K562 (cell line): ENCODE data around the gene IPO7. TPM values are rescaled to one million over a fixed set of nuclear protein-coding genes. Genes with fewer than 3 reads are reported as not detected.

Experiments
- BRD9 ChIP-seq: fragments of 450-650 bp; IDR thresholded peaks from 2 replicates; pipeline ENCODE4 v1.6.1; 2018; ENCODE audit warnings: low read depth; ENCODE audit not compliant: partially characterized antibody
- EP400 ChIP-seq: fragments of 450-650 bp; IDR thresholded peaks from 2 replicates; pipeline ENCODE4 v1.6.1; 2017; ENCODE audit warnings: antibody characterized with exemption, mild to moderate bottlenecking, moderate library complexity
- MAFF ChIP-seq: IDR thresholded peaks from 2 replicates; pipeline ENCODE4 v1.6.1; 2012; ENCODE audit warnings: low read length, improper control_type of control experiment
- MAFG ChIP-seq: fragments of 450-650 bp; conservative IDR thresholded peaks from 2 replicates; pipeline ENCODE4 v1.6.1; 2016; ENCODE audit warnings: missing genetic modification characterization, missing compliant biosample characterization
- MYNN ChIP-seq, 2 experiments: sonication (generic); formaldehyde crosslinking in 1 of 2; IDR thresholded peaks; 2 replicates each; pipeline versions ENCODE4 v1.5.0 to v1.6.1; 2016 to 2020; ENCODE audit warnings: antibody characterized with exemption in 1 of 2, missing genetic modification reagents in 1 of 2
- NFE2 ChIP-seq: IDR thresholded peaks from 2 replicates; pipeline ENCODE4 v1.6.1; 2014; ENCODE audit warnings: antibody characterized with exemption, low read depth
- POLR2H ChIP-seq: IDR thresholded peaks from 2 replicates; pipeline ENCODE4 v1.6.1; 2016; ENCODE audit warnings: missing genetic modification characterization, low read depth, mild to moderate bottlenecking, control low read depth, missing compliant biosample characterization, moderate library complexity
- SETDB1 ChIP-seq: IDR thresholded peaks from one replicate; pipeline ENCODE4 v1.6.1; 2012; ENCODE audit warnings: low read length, control low read depth, inconsistent platforms
- ZKSCAN3 ChIP-seq: fragments of 250-450 bp; sonication (Bioruptor Pico); IDR thresholded peaks from 2 replicates; pipeline ENCODE4 v1.4.0; 2020
- ZNF592 ChIP-seq: fragments of 450-650 bp; IDR thresholded peaks from 2 replicates; pipeline ENCODE4 v1.6.1; 2017; ENCODE audit warnings: antibody characterized with exemption, mild to moderate bottlenecking
- ZNF830 ChIP-seq: fragments of 250-450 bp; sonication (Bioruptor Pico); IDR thresholded peaks from 2 replicates; pipeline ENCODE4 v1.5.0; 2021; ENCODE audit warnings: mild to moderate bottlenecking
- polyA plus RNA-seq, 8 experiments: library from polyadenylated mRNA; depleted of rRNA in 4 of 8; stranded (reverse) in 5 of 8; unstranded in 3 of 8; fragments of >200 nt; fragmentation: Nextera tagmentation in 2 of 8; fragmentation: Illumina TruSeq in 1 of 8; extraction: Ambion mirVana in 2 of 8; extraction: Trizol in 1 of 8; gene quantifications; 2 replicates each; pipeline versions ENCODE4 v1.2.1 to v1.2.3, GENCODE V29; 2011 to 2014; ENCODE audit warnings: inconsistent platforms in 1 of 8, missing spikeins in 1 of 8
- total RNA-seq, 7 experiments: library from RNA; depleted of rRNA in 6 of 7; stranded (reverse); fragments of >200 nt in 6 of 7; fragmentation: Illumina TruSeq in 2 of 7; extraction: Trizol in 2 of 7; gene quantifications; 2 replicates each; pipeline versions ENCODE4 v1.2.1 to v1.2.3, GENCODE V29; 2011 to 2021; ENCODE audit warnings: low replicate concordance in 1 of 7
- TF ChIP-seq, protein P1 (sequence below): fragments of 150-350 bp; IDR thresholded peaks from 2 replicates; pipeline ENCODE4 v1.6.1; 2014; ENCODE audit warnings: low read depth, mild to moderate bottlenecking, low read length, borderline replicate concordance
- TF ChIP-seq, protein P2 (sequence below), 2 experiments: fragments of 200-800 bp in 1 of 2; sonication (Bioruptor generic) in 1 of 2; sonication (generic) in 1 of 2; formaldehyde crosslinking in 1 of 2; IDR thresholded peaks in 1 of 2; conservative IDR thresholded peaks in 1 of 2; 2 replicates each; pipeline versions ENCODE4 v1.5.0 to v1.6.1; 2016 to 2020; ENCODE audit warnings: missing compliant biosample characterization in 1 of 2, missing genetic modification characterization in 1 of 2, missing genetic modification reagents in 1 of 2

The IPO7 gene
- total and polyA plus RNA-seq, 9 of the 15 experiments (the other 6 are each of a cell fraction or from before 2014, with no cell fraction given): 23.6 to 138 (median 110) TPM

- TF ChIP-seq ZNF592: peak; percentile 77
- no peak for TF ChIP-seq ZNF830 (CRISPR knock-in tag)
- TF ChIP-seq, protein P1, sequence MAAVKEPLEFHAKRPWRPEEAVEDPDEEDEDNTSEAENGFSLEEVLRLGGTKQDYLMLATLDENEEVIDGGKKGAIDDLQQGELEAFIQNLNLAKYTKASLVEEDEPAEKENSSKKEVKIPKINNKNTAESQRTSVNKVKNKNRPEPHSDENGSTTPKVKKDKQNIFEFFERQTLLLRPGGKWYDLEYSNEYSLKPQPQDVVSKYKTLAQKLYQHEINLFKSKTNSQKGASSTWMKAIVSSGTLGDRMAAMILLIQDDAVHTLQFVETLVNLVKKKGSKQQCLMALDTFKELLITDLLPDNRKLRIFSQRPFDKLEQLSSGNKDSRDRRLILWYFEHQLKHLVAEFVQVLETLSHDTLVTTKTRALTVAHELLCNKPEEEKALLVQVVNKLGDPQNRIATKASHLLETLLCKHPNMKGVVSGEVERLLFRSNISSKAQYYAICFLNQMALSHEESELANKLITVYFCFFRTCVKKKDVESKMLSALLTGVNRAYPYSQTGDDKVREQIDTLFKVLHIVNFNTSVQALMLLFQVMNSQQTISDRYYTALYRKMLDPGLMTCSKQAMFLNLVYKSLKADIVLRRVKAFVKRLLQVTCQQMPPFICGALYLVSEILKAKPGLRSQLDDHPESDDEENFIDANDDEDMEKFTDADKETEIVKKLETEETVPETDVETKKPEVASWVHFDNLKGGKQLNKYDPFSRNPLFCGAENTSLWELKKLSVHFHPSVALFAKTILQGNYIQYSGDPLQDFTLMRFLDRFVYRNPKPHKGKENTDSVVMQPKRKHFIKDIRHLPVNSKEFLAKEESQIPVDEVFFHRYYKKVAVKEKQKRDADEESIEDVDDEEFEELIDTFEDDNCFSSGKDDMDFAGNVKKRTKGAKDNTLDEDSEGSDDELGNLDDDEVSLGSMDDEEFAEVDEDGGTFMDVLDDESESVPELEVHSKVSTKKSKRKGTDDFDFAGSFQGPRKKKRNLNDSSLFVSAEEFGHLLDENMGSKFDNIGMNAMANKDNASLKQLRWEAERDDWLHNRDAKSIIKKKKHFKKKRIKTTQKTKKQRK: no peak
- TF ChIP-seq, protein P2, sequence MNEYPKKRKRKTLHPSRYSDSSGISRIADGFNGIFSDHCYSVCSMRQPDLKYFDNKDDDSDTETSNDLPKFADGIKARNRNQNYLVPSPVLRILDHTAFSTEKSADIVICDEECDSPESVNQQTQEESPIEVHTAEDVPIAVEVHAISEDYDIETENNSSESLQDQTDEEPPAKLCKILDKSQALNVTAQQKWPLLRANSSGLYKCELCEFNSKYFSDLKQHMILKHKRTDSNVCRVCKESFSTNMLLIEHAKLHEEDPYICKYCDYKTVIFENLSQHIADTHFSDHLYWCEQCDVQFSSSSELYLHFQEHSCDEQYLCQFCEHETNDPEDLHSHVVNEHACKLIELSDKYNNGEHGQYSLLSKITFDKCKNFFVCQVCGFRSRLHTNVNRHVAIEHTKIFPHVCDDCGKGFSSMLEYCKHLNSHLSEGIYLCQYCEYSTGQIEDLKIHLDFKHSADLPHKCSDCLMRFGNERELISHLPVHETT (CRISPR knock-in tag; conservative IDR thresholded peaks at IDR 0.05 in 1 of 2, IDR thresholded peaks at IDR 0.05 in 1 of 2): no peak
- TF ChIP-seq POLR2H (tag): 0 out of 2 replicates have a peak, but pooled peaks have one; percentile 27
- TF ChIP-seq MAFF: peak; percentile 97
- no peak for TF ChIP-seq MYNN (IDR thresholded peaks at IDR 0.05)
- TF ChIP-seq MYNN (CRISPR knock-in tag; IDR thresholded peaks at IDR 0.05): no peak
- peak; percentile 96 for TF ChIP-seq MAFG (tag)
- TF ChIP-seq SETDB1: no peak
- TF ChIP-seq ZKSCAN3 (CRISPR knock-in tag): no peak
- TF ChIP-seq EP400: peak; percentile 35; the same call in 1 of the 2 replicates
- peak; percentile 97 for TF ChIP-seq NFE2
- peak; percentile 11 for TF ChIP-seq BRD9
Observed at GRCh38 chr11:9462806-9463537, 78.5 kb downstream of the IPO7 start (continued).
